ENCODE measurements around the gene AADAT.
"Not testable (repeated sequence)": the region's sequence is repeated elsewhere in the genome, so short reads cannot be mapped to it uniquely, and the experiment has no call there.

The AADAT gene

GRCh38 chr4:170089668-170090351, at the start of gene AADAT:
AADAT (minus strand) TSS chr4:170089956; CDS start chr4:170089690, 266 bp downstream.
- in situ Hi-C loops (cut with HindIII; ENCODE audit: low sequenced_read_pairs): no loop called here

DNA sequence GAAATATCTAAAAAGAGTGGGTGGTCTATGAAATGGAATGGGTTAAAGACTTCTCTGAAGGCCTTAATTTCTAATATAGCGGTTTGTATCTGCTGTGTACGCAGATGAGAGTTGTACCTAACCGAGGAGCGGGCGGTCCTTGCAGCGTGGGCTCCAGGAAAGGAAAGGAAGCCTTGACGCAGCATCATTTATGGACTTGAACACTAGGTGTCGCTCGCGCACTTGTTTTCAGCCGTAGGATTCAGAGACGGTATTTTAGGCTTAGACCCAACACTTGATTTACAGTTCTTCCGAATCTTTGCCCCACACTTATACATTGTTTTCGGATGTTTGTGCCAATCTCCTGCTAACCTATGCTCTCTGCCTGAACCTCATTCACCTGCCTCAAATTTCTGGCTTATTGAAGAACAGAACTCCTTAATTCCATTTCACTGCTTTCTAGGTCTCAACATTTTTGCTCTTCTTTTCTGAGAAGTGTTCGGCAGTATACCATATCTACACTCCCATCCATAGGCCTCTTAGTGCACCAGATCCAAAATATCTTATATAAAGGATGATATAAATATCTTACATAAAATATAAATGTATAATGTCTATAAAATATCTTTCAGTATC, 48.9 kb upstream of the AADAT start:
- in situ Hi-C loops (cut with HindIII; ENCODE audit: low sequenced_read_pairs): no loop called here

DNA sequence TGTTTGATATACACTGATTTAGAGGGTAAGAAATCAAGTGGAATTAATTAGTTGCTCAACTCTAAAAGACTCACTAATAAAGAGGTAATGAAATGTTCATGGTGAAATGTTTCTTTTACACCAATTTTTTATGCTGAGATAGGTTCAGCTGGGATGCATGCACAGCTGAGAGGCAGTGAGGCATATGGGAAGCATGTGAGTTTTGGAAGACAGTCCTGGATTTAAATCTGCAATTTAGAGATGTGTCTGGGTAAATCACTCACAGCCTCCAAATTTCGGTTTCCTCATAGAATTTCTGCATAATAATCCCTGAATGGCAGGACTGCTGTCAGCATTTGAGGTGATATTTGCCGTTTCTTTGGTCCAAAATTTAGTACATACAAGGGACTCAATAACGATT, 48.2 kb upstream of the AADAT start:
- in situ Hi-C loops (cut with HindIII; ENCODE audit: low sequenced_read_pairs): no loop called here

GRCh38 chr4:170137466-170137865, 47.7 kb upstream of the AADAT start:
- in situ Hi-C loops (cut with HindIII; ENCODE audit: low sequenced_read_pairs): no loop called here

GRCh38 chr4:170134821-170135220, 45.1 kb upstream of the AADAT start:
- in situ Hi-C loops (cut with HindIII; ENCODE audit: low sequenced_read_pairs): no loop called here

DNA sequence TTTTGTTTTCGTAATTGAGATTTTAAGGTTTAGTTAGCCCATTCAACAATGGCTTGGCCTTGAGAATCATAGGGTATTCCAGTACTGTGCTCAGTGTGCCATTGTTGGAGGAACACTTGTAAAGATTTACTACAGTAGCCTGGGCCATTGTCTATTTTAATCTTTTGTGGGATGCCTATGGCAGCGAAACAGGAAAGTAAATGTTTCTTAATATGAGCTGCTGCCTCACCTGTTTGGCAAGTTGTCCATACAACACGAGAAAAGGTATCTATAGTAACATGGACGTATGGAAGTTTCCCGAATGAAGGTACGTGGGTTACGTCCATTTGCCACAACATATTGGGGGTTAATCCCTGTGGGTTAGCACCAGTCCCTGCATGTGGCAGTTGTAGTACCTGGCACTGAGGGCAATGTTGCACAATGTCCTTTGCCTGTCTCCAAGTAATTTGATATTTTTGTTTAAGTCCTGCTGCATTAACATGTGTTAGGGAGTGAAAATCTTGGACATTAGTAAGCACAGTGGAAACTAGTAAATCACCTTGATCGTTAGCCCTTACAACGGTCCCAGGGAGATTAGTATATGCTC, 38.6 kb upstream of the AADAT start:
- in situ Hi-C loops (cut with HindIII; ENCODE audit: low sequenced_read_pairs): no loop called here

GRCh38 chr4:170127758-170128157, 38.0 kb upstream of the AADAT start:
- in situ Hi-C loops (cut with HindIII; ENCODE audit: low sequenced_read_pairs): no loop called here

- in situ Hi-C loops (cut with HindIII; ENCODE audit: low sequenced_read_pairs): no loop called here
These were observed 34.6 kb upstream of the AADAT start for GRCh38 chr4:170124406-170124805.

DNA sequence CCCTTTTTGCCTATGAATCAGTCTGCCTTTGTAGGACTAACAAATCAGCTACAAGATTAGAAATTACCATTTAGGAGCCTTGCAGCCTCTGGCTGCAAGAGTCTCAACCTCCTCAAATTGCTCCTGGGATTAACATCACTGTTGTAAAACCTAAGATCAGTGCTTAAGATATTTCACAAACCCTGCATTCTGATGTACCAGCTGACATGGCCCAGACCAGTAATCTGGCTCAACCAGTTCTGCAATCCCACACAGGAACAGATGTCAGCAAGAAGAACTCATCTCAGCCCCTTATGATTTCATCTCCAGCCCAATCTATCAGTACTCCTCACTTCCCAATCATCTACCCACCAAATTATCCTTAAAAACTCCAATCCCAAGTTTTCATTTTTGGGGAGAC, 32.5 kb upstream of the AADAT start:
- in situ Hi-C loops (cut with HindIII; ENCODE audit: low sequenced_read_pairs): no loop called here

DNA sequence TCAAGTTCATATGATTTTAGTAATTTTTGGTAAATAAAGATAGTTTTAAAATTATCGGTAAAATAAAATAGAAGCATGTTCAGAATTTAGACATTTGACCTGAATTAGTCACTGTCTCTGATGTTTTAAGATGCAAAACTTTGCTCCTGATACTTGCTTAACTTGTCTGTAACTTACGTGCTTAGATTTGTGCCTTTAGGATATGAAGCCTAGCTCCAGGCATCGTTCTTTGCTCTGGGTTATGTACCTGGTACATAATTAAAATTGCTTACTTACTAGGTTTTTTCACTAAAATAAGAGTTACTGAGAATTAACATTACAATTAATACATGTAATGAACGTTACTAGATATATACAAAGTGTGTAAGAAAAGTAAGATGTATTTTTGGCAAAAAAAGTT, 24.9 kb upstream of the AADAT start:
- in situ Hi-C loops (cut with HindIII; ENCODE audit: low sequenced_read_pairs): no loop called here

- in situ Hi-C loops (cut with HindIII; ENCODE audit: low sequenced_read_pairs): not testable (repeated sequence)
These were observed 24.4 kb upstream of the AADAT start for GRCh38 chr4:170114183-170114582.

- in situ Hi-C loops (cut with HindIII; ENCODE audit: low sequenced_read_pairs): no loop called here
These were observed 21.8 kb upstream of the AADAT start for GRCh38 chr4:170111546-170111945.

- in situ Hi-C loops (cut with HindIII; ENCODE audit: low sequenced_read_pairs): no loop called here
These were observed 21.3 kb upstream of the AADAT start for GRCh38 chr4:170111085-170111484.

DNA sequence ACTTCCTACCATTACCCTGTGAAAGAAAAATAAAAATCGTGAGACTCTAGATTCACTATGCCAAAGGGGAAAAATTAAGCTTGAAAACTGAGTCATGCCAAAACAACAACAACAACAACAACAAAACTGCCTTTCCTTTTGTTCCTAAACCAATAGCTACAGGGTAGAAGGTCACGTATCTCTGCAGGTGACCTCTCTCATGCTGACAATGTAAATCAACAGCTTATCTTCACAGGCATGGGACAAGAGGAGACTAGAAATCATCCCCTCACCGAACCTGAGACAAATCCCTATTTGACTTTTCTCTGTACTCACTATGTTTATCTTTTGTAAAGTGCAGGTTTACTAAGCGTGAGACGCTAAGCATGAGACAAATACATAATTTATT, 20.5 kb upstream of the AADAT start:
- in situ Hi-C loops (cut with HindIII; ENCODE audit: low sequenced_read_pairs): no loop called here

DNA sequence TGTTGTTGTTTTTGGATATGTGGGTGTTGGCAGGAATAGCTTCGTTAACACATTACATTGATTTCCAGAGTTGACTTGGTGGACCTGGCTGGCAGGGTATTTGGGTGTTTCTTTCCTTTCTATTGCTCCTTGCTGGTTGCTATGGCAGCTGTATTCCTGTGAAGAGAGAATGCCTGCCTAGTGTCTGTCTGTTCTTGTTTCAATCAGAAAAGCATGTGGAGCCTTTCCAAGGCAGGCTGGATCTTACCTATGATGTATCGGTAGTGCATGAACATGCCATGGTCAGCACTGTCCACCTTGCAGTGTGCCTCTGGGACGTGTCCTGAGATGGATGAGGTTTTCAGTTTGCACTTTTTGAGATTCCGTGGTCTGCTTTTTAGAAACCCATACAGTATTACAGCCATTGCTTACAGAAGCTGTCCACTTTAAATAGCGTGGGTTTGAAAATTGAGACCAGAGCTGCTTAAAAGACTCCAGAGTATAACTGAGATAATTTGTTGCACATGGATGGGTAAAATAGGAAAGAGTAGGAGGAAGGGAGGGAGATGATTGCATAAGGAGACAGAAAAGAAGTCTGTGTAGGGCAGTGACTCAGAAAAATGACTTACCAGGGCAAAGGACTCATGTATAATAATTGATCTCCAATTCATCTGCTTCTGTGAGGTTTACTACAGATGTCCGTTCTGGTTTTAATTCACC, 20.0 kb upstream of the AADAT start:
- in situ Hi-C loops (cut with HindIII; ENCODE audit: low sequenced_read_pairs): no loop called here

DNA sequence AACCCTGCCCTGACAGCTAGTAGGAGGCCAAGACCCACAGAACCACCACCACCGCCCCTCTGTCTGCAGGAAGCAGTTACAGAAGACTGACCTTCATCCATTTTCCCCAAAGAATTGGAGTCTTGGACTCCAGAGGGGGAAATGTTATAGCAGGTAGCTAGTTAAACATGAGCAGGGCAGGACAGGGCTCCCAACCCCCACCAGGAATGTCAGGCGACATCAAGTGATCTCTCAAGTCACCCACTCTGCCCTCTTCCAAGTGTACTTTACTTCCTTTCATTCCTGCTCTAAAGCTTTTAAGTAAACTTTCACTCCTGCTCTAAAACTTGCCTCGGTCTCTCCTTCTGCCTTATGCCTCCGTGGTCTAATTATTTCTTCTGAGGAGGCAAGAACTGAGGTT, 17.1 kb upstream of the AADAT start:
- in situ Hi-C loops (cut with HindIII; ENCODE audit: low sequenced_read_pairs): no loop called here

- in situ Hi-C loops (cut with HindIII; ENCODE audit: low sequenced_read_pairs): no loop called here
These were observed 12.7 kb upstream of the AADAT start for GRCh38 chr4:170102426-170102825.

DNA sequence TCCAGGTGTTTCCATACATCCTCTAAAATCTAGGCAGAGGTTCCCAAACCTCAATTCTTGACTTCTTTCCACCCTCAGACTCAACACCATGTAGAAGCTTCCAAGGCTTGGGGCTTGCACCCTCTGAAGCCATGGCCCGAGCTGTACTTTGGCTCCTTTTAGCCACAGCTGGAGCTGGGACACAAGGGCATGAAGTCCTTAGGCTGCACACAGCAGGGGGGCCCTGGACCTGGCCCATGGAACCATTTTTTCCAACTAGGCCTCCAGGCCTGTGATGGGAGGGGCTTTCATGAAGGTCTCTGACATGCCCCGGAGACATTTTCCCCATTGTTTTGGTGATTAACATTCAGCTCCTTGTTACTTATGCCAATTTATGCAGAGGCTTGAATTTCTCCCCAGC, 8.4 kb upstream of the AADAT start:
- in situ Hi-C loops (cut with HindIII; ENCODE audit: low sequenced_read_pairs): not testable (repeated sequence)

DNA sequence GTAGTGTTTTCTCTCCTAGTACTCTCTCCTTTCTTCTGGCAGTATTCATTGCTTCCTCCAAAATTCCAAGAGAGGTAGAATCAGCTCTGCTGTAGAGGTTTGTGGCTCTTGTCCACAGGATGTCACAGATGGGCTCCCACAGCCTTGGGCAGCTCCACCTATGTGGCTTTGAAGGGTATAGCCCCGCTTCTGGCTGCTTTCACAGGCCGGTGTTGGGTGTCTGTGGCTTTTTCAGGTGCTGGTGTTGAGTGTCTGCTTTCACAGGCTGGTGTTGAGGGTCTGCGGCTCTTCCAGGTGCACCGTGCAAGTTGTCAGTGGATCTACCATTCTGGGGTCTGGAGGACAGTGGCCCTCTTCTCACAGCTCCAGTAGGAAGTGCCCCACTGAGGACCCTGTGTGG, 7.9 kb upstream of the AADAT start:
- in situ Hi-C loops (cut with HindIII; ENCODE audit: low sequenced_read_pairs): no loop called here

- in situ Hi-C loops (cut with HindIII; ENCODE audit: low sequenced_read_pairs): no loop called here
These were observed 4.3 kb upstream of the AADAT start for GRCh38 chr4:170093973-170094535.

DNA sequence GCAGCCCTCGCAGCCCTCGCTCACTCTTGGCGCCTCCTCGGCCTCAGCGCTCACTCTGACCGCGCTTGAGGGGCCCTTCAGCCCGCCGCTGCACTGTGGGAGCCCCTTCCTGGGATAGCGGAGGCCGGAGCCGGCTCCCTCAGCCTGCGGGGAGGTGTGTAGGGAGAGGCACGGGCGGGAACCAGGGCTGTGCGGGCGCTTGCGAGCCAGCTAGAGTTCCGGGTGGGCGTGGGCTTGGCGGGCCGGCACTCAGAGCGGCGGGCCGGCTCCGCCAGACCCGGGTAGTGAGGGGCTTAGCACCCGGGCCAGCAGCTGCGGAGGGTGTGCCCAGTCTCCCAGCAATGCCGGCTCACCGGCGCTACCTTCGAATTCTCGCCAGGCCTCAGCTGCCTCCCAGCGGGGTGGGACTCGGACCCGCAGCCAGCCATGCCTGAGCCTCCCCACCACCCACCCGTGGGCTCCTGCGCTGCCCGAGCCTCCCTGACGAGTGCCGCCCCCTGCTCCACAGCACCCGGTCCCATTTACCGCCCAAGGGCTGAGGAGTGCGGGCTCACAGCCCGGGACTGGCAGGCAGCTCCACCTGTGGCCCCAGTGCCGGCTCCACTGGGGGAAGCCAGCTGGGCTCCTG, 1.4 kb upstream of the AADAT start:
- in situ Hi-C loops (cut with HindIII; ENCODE audit: low sequenced_read_pairs): no loop called here
